NCI-H524 (cell line): ENCODE data around the gene TNC.

Experiments
- DNase-seq, 2 experiments: peaks; one replicate each; lab custom pipeline; 2025; lab: John Stamatoyannopoulos, UW

TNC gene

GRCh38 chr9:115103746-115104477, 14.0 kb downstream of the TNC start:
- no peak for DNase-seq

GRCh38 chr9:115099901-115100300, 18.1 kb downstream of the TNC start:
- no peak for DNase-seq

GRCh38 chr9:115098226-115098965, 19.6 kb downstream of the TNC start:
- DNase-seq = no peak

- DNase-seq = no peak
These were observed 24.4 kb downstream of the TNC start for GRCh38 chr9:115093520-115093919.

GRCh38 chr9:115090486-115090885, 27.5 kb downstream of the TNC start:
- no peak for DNase-seq

- no peak for DNase-seq
These were observed 29.1 kb downstream of the TNC start for GRCh38 chr9:115088860-115089259.

- no peak for DNase-seq
These were observed 31.1 kb downstream of the TNC start for GRCh38 chr9:115086886-115087285.

GRCh38 chr9:115086461-115086860, 31.5 kb downstream of the TNC start:
- no peak for DNase-seq

GRCh38 chr9:115085773-115086377, 32.1 kb downstream of the TNC start:
- DNase-seq = no peak

GRCh38 chr9:115084709-115085108, 33.2 kb downstream of the TNC start:
- DNase-seq = no peak

- no peak for DNase-seq
These were observed 33.8 kb downstream of the TNC start for GRCh38 chr9:115084157-115084556.

- DNase-seq = no peak
These were observed 37.7 kb downstream of the TNC start for GRCh38 chr9:115080242-115080641.

- DNase-seq = no peak
These were observed 38.8 kb downstream of the TNC start for GRCh38 chr9:115079156-115079555.

- DNase-seq = no peak
These were observed 44.5 kb downstream of the TNC start for GRCh38 chr9:115073456-115073855.

GRCh38 chr9:115071176-115071575, 46.8 kb downstream of the TNC start:
- DNase-seq = no peak

- DNase-seq = no peak
These were observed 48.2 kb downstream of the TNC start for GRCh38 chr9:115069771-115070170.

GRCh38 chr9:115069302-115069701, 48.7 kb downstream of the TNC start:
- no peak for DNase-seq

GRCh38 chr9:115068031-115068430, 49.9 kb downstream of the TNC start:
- no peak for DNase-seq

GRCh38 chr9:115063058-115063845, 54.7 kb downstream of the TNC start:
- no peak for DNase-seq

GRCh38 chr9:115058684-115059315, 59.2 kb downstream of the TNC start:
- no peak for DNase-seq

GRCh38 chr9:115058175-115058574, 59.8 kb downstream of the TNC start:
- no peak for DNase-seq

GRCh38 chr9:115057559-115057958, 60.4 kb downstream of the TNC start:
- no peak for DNase-seq
